ENCODE data around the gene MICAL2.
A peak's percentile ranks its signal among the peaks of the same experiment; 100 is the strongest.
"Not testable (repeated sequence)": the region's sequence is repeated elsewhere in the genome, so short reads cannot be mapped to it uniquely, and the experiment has no call there.

The MICAL2 gene

GRCh38 chr11:12135185-12135584 is 24.8 kb downstream of the MICAL2 start:
- DNase-seq (ENCODE audit: low read depth, low spot score): no peak

DNA sequence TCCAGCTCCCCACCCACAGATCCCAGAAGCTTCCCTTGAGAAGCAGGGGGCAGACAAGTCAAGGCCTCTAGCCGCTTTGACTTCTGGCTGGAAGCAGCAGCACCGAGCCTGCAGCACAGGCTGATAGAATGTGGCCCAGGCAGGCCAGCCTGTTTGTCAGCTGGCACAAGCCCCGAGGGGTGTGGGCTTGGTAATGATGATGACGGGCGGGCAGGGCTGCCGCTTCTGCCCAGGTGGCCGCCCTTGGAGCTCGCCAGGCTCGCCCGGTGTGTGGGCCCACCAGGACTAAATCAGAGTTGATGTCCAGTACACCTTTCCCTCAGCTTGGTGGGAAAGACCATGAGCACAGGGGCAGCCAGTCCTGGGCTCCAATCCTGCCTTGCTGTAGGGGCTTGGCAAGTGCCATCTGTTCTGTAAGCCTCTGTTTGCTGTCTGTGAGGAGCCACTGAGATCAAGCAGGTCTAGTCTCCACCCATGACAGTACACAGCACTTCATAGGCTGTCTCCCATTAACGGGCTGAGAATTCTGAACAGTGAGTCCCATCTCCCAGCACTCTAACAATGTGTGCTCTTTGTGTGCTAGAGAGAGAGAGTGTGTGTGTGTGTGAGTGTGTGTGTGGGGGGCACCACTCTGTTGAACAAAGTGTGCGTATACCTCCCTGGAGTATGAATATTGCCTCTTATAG is 26.8 kb downstream of the MICAL2 start:
- DNase-seq (ENCODE audit: low read depth, low spot score): no peak

DNA sequence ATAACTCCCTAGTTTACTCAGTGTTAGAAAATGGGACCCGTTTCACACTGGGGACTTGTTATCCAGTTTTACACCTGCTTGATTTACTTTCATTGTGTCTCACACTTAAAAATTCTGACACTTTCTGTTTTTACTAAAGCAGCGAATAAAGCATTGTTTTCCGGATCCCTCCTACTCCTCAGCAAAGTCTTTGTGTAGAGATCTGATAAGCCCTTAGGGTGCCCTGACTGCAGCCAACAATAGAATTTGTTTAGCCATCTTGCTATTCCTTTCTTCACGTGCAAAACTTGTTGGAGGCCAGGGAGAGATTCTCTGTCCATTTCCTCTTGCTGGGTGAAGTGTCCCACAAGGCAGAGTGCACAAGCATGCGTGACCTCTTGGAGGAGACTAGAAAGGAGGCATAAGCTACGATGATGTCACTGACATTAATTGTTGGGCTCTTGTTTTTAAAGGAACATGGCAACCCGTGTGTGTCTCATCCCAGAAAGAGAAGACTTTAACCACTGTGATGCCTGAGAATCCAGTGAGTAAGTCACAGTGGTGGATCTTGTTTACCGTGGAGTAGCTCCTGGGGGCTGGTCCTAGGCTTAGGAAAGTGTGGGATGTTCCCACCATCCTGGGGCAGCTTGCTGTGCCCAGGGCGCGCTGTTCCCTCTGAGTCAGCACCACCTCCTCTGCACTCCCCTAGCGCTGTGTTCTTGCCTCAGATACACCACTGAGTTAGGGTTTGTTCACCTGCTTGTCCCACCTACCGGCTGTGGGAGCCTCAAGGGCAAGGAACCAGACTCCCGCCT is 27.7 kb downstream of the MICAL2 start:
- peak; percentile 91 for DNase-seq (ENCODE audit: low read depth, low spot score)

DNA sequence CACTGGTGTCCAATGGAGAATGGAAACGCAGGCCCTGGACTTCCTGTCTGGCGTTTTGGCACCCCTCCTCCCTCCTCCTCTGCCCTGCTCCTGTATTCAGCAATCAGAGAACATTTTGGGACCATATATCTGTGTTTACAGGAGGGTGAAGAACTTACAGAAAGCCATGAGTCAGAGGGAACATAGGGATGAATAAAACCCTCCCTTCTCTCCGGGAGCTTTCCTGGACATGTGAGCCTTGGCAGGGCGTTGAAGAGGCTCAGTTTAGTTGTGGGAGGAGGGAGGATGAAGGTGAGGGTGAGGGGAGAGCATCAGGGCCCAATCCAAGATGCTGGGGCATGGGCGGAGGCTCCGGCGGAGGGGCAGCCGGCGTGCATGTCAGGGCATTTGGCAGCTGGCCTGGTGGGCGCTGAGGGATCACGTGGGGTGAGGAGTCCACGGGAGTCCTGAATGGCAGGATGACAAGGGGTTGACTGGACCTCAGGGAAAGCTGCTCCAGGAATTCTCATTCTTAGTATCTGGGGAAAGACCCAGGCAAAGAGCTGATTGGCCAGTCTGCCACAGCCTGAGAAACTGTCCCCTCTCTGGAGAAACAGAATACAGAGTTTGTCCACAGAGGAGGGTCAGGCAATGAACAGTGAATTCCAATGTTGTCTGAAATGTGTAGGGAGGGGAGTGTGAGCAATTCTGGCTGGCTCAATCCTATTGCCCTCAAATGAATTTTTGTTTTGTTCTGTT is 28.9 kb downstream of the MICAL2 start:
- peak; percentile 85 for DNase-seq (ENCODE audit: low read depth, low spot score)

DNA sequence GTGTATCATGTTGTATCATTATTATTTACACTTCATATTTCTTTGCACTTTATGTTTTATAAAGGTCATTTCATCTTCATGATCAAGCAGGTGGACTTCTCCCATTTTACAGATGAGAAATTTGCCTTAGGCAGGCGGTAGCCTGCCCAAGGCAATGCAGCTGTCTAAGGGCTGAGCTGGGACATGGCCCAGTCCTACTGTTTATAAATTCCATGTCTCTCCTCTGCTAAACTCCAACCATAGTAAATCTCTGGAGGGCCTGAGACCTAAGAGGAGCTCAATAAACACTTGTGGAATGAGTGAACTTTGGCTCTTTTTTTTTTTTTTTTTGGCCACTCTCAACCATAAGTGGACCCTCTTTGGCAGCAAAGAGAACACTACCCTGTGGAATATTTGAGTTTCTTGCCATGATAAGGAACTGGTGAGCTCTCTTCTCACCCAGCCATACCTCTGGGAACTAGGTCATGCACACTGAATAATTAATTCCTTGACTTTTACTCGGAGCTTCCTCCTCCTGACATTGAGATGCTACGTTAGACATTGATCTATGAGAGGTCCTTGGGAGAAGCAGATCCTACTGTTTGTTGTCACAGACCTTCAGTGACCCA is 29.9 kb downstream of the MICAL2 start:
- no peak for DNase-seq (ENCODE audit: low read depth, low spot score)

DNA sequence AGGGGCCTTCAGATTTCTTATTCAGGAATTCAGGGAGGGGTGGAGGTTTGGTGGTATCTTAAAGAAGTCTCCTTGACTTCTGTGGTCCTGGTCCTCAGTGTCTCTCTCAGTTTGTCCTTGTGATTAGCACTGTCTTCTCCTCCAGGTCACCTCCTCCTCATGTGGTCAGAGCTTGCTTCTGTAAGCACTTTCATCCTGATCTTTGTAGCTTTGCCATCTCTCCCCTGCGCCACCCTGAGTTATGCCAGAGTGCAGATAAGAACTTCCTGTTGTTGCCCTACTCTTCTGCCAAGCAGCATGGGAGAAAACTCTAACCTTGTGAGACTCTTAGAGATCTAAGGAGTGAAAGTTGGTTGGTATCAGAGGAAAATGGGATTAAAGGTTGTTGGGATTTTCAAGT is 30.9 kb downstream of the MICAL2 start:
- DNase-seq (ENCODE audit: low read depth, low spot score): no peak

GRCh38 chr11:12142176-12142575 is 31.8 kb downstream of the MICAL2 start:
- no peak for DNase-seq (ENCODE audit: low read depth, low spot score)

DNA sequence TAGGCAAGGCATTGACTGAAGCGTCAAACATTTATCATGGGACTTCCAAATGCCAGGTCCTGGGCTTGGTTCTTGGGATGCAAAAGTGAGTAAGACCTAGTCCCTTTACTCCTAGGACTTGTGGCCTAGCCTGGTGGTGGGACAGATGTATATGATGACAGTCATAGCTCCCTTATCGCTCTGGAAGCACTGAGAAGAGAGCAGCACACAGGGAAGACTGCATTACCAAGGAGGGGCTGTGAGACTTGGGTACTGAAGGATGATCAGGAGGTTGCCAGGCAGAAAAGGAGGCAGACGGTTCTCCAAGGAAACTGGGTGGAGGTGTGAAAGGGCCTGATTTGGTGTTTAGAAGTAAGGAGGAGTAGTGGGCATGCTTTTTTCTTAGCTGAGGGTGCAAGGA is 32.5 kb downstream of the MICAL2 start:
- no peak for DNase-seq (ENCODE audit: low read depth, low spot score)

GRCh38 chr11:12143461-12144258 is 33.3 kb downstream of the MICAL2 start:
- DNase-seq (ENCODE audit: low read depth, low spot score): no peak

DNA sequence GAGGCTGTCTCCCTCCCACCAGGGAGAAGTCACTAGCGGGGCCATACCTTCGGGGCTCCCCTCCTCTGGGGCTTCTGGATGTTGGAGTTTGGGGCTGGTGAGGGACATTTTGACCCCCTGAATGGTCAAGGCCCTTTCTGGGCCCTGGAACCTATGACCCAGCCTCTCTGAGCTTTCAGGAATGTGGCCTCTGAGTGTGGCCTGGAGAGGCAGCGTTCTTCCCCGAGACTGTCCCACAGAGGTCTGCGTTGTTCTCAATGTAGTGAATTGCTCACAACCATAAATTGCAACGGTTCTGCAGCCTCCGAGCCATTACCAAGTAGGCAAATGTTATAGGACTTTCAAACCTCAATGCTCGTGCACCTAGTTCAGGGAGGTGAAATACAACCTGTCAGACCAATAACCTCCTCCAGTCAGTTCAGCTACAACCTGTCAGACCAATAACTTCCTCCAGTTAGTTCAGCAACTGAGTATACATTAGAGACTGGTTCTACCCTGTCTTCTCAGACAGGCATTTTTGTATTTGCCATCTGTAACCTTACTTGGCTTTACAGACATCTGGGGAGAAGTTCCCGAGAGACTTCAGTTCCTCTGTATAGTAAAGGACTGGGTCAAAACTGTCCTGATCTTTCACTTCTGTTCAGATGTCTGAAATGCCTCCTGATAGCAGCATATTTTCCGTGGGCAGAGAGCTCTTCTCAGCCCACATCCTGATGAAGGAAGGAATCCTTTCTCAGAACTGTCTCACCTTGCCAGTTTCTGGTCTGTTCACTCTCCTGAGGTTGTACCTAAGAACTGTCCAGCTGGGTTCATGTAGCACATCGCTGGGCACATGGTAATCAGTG is 34.2 kb downstream of the MICAL2 start:
- DNase-seq (ENCODE audit: low read depth, low spot score): no peak

DNA sequence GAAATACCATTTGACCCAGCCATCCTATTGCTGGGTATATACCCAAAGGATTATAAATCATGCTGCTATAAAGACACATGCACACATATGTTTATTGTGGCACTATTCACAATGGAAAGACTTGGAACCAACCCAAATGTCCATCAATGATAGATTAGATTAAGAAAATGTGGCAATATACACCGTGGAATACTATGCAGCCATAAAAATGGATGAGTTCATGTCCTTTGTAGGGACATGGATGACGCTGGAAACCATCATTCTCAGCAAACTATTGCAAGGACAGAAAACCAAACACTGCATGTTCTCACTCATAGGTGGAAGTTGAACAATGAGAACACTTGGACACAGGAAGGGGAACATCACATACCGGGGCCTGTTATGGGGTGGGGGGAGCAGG is 36.3 kb downstream of the MICAL2 start:
- not testable (repeated sequence) for DNase-seq (ENCODE audit: low read depth, low spot score)

GRCh38 chr11:12147827-12148226 is 37.4 kb downstream of the MICAL2 start:
- no peak for DNase-seq (ENCODE audit: low read depth, low spot score)

- DNase-seq (ENCODE audit: low read depth, low spot score): no peak
Observed at GRCh38 chr11:12148466-12148865, 38.1 kb downstream of the MICAL2 start.

GRCh38 chr11:12148882-12149281 is 38.5 kb downstream of the MICAL2 start:
- no peak for DNase-seq (ENCODE audit: low read depth, low spot score)

DNA sequence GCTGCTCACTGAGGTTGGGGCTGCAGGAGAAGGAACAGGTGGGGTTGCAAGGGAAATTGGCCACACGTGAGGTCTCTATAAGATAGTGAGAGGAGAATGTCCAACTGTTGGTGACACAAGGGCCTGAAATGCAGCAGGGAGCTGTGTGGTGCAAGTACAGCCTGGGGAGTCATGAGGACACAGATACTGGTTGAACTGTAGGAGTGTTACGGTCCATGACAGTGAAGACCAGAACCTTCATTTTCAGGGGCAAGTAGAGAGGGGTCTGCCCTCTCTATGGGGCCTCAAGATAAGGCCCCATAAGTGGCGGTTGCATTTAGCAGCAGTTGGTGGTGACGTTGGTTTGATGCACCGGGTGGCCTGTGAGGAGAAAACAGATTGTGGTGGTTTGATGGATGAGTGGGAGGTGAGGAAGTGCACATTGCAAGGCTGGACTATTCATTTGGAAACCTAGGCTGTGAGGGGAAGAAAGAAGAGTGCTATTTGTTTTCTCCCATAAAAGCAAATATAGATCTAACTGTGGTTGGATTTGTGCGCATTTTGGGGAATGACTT is 39.4 kb downstream of the MICAL2 start:
- DNase-seq (ENCODE audit: low read depth, low spot score): no peak

GRCh38 chr11:12150831-12151382 is 40.5 kb downstream of the MICAL2 start:
- no peak for DNase-seq (ENCODE audit: low read depth, low spot score)

GRCh38 chr11:12152321-12152720 is 41.9 kb downstream of the MICAL2 start:
- no peak for DNase-seq (ENCODE audit: low read depth, low spot score)

DNA sequence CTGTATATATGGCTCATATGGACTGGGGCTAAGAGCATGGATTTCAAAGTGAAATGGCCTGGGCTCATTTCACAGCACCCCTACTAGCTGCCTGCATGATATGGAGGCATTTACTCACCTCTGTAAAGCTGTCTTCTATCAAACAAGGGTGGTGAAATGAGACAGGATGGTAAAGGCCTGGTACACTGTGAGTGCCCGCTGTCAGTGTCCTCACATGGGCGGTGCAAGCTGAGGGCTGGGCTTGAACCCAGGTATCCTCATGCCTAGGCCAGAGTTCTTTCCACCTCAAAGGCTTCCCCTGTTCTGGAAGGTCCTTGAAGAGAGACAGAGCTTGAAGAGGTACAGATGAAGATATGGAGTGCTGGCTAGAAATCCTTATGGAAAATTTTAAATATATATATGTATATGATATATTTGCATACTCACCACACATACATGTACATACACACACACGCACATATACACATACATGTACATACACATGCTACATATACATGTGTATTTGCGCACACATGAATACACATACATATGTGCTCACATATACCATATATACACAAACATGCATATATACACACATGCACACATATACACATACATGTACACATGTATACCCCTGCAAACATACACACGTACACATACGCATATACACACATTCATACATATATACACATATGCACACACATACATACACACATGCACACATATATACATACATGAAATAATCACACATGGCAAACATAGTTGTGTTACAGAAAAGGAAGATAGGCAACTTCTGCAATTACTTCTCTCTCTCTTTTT is 44.7 kb downstream of the MICAL2 start:
- no peak for DNase-seq (ENCODE audit: low read depth, low spot score)

- no peak for DNase-seq (ENCODE audit: low read depth, low spot score)
Observed at GRCh38 chr11:12155696-12156095, 45.3 kb downstream of the MICAL2 start.
